DOHH2 (cell line): ENCODE data around the gene CDKAL1.

ENCODE experiments used
- H3F3A ChIP-seq: fragments of 200-600 bp; sonication (generic), shearing (Covaris generic); 2 replicates; pipeline ENCODE4 v1.6.0; 2016; ENCODE audit warnings: antibody characterized with exemption, mild to moderate bottlenecking; ENCODE audit not compliant: control insufficient read depth, insufficient read depth
- H3K27ac ChIP-seq: fragments of 200-600 bp; sonication (generic); 2 replicates; pipeline ENCODE4 v1.5.1; 2014; ENCODE audit warnings: low read depth, mild to moderate bottlenecking, low read length, moderate library complexity
- H3K27me3 ChIP-seq: fragments of 200-600 bp; sonication (generic); 2 replicates; pipeline ENCODE4 v1.6.1; 2014; ENCODE audit warnings: mild to moderate bottlenecking, low read length, mixed read lengths; ENCODE audit not compliant: control insufficient read depth
- H3K36me3 ChIP-seq: fragments of 200-600 bp; sonication (generic); 2 replicates; pipeline ENCODE4 v1.6.1; 2014; ENCODE audit warnings: mild to moderate bottlenecking, low read length, moderate library complexity, mixed read lengths; ENCODE audit not compliant: control insufficient read depth
- H3K4me1 ChIP-seq: fragments of 200-600 bp; sonication (generic); 2 replicates; pipeline ENCODE4 v1.6.1; 2014; ENCODE audit warnings: mild to moderate bottlenecking, low read length, mixed read lengths; ENCODE audit not compliant: control insufficient read depth
- H3K4me2 ChIP-seq: fragments of 200-600 bp; sonication (generic); 2 replicates; pipeline ENCODE4 v1.6.0; 2014; ENCODE audit warnings: mild to moderate bottlenecking, low read length, moderate library complexity
- H3K4me3 ChIP-seq: fragments of 200-600 bp; sonication (generic); 2 replicates; pipeline ENCODE4 v1.5.1; 2014; ENCODE audit warnings: mild to moderate bottlenecking, low read length, mixed read lengths
- H3K79me2 ChIP-seq: fragments of 200-600 bp; sonication (generic); 2 replicates; pipeline ENCODE4 v1.6.1; 2014; ENCODE audit warnings: mild to moderate bottlenecking, low read length, mixed read lengths; ENCODE audit not compliant: control insufficient read depth
- H3K9me2 ChIP-seq: fragments of 200-600 bp; sonication (generic); replicated peaks from 2 replicates; pipeline ENCODE4 v1.6.1; 2014; ENCODE audit warnings: mild to moderate bottlenecking, low read length, mixed read lengths; ENCODE audit not compliant: control insufficient read depth
- H3K9me3 ChIP-seq: fragments of 200-600 bp; sonication (generic); 2 replicates; pipeline ENCODE4 v1.6.1; 2014; ENCODE audit warnings: antibody characterized with exemption, low read length, mixed read lengths; ENCODE audit not compliant: control insufficient read depth, insufficient read depth
- H4K20me1 ChIP-seq: fragments of 200-600 bp; sonication (generic); 2 replicates; pipeline ENCODE4 v1.6.0; 2014; ENCODE audit warnings: low read depth, mild to moderate bottlenecking, antibody characterized with exemption, low read length, moderate library complexity; ENCODE audit not compliant: control insufficient read depth, insufficient read depth
- EZH2phosphoT487 ChIP-seq: fragments of 200-600 bp; sonication (generic); IDR thresholded peaks from 2 replicates; pipeline ENCODE4 v1.6.1; 2017; ENCODE audit warnings: borderline replicate concordance, mild to moderate bottlenecking, antibody characterized with exemption, low read length, moderate library complexity, mixed read lengths
- TF ChIP-seq, protein P1 (sequence below): fragments of 200-600 bp; sonication (generic); IDR thresholded peaks from one replicate; pipeline ENCODE4 v1.5.1; 2014; ENCODE audit warnings: antibody characterized with exemption, mild to moderate bottlenecking, low read depth, low read length; ENCODE audit not compliant: poor library complexity, severe bottlenecking

CDKAL1 gene

DNA sequence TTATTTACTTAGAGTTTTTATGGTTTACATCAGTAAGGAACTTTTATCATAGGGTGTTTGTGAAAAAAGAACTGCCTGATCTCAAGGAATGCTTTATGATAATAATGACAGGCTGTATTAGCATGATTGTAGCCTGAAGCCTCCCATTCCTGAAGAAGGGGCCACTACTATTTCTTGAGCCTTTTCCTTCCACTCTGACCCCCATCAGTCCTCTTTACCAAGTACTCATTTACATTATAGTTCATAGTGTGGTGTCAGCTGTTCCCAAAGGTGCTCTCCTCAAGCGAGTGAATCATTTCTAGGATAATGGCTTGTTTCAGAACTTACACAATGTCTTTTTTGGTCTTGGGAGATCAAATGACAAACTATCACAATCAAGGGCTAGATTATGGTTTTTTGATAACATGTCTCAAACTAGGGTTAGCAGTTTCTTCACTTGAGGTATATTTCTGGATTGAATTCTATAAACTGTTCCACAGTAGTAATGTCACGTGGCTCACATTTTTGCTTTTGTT is 283.6 kb downstream of the CDKAL1 start:
- Histone ChIP-seq H3K36me3 (no peaks in the 10 kb centered on the region), H4K20me1 (no peaks in the 10 kb centered on the region), H3K27ac (no peak overlapping the region), H3K27me3 (no peaks in the 10 kb centered on the region), H3K79me2 (no peaks in the 10 kb centered on the region), H3K9me2 (no peaks in the 10 kb centered on the region), H3K4me2 (no peak overlapping the region), H3K4me1 (no peaks in the 10 kb centered on the region), H3K9me3 (no peaks in the 10 kb centered on the region), H3K4me3 (no peak overlapping the region), H3F3A (no peaks in the 10 kb centered on the region)
- no peak for TF ChIP-seq EZH2phosphoT487
- TF ChIP-seq, protein P1, sequence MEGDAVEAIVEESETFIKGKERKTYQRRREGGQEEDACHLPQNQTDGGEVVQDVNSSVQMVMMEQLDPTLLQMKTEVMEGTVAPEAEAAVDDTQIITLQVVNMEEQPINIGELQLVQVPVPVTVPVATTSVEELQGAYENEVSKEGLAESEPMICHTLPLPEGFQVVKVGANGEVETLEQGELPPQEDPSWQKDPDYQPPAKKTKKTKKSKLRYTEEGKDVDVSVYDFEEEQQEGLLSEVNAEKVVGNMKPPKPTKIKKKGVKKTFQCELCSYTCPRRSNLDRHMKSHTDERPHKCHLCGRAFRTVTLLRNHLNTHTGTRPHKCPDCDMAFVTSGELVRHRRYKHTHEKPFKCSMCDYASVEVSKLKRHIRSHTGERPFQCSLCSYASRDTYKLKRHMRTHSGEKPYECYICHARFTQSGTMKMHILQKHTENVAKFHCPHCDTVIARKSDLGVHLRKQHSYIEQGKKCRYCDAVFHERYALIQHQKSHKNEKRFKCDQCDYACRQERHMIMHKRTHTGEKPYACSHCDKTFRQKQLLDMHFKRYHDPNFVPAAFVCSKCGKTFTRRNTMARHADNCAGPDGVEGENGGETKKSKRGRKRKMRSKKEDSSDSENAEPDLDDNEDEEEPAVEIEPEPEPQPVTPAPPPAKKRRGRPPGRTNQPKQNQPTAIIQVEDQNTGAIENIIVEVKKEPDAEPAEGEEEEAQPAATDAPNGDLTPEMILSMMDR, result no peak

DNA sequence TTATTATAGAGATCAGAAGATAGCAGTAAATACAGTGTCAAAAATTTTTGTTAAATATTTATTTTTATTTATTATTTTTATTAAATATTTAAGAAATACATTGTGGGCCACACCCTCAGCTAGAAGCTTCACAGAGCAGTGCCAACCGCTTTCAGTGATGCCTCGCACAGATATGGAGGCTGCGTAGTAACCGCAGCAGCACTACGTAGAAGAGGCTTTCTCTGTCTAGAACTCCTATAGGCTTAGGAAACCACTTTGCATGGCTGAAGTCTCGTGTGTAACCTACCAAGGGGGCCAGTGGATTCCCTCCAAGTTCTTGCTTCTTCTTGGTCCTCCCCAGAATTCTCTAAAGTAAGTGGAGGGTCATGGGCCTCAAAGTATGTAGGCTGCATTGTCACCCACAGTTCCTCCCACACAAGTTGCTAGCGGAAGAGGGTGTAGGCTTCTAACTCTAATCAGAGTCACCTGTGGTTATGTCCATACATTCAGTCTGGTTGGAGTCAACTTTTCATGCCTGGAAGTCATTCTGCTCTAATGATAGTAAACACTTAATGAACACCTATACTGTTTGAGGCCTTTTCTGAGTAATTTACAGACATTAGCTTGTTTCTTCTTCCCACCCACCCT is 285.6 kb downstream of the CDKAL1 start:
- Histone ChIP-seq H3K4me1 (no peaks in the 10 kb centered on the region), H3K79me2 (no peaks in the 10 kb centered on the region), H3K4me3 (no peak overlapping the region), H3F3A (no peaks in the 10 kb centered on the region), H3K9me3 (no peaks in the 10 kb centered on the region), H3K27ac (no peak overlapping the region), H4K20me1 (no peaks in the 10 kb centered on the region), H3K9me2 (no peaks in the 10 kb centered on the region), H3K4me2 (no peak overlapping the region), H3K27me3 (no peaks in the 10 kb centered on the region), H3K36me3 (no peaks in the 10 kb centered on the region)
- no peak for TF ChIP-seq EZH2phosphoT487
- TF ChIP-seq, protein P1, result no peak

DNA sequence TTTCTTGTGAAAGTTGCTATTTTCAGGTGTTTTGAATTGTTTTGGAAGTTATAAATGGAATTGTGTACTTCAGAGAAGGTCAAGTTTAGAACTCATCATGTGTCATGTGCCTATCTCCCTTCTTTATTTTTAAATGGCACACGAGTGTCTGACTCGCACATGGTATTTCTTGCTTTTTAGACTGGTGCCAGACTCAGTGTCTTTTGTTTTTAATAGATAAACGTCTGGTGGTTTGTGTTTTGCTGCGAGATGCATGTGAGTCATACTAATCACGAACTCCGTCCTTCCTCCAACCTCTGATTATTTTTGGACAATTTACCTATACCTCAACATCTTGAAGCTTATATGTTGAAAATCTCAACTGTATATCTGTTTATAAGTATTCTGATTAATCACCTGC is 292.1 kb downstream of the CDKAL1 start:
- no peaks in the 10 kb centered on the region for H3K79me2 ChIP-seq
- H3F3A ChIP-seq, result no peaks in the 10 kb centered on the region
- no peaks in the 10 kb centered on the region for H3K4me1 ChIP-seq
- no peaks in the 10 kb centered on the region for H4K20me1 ChIP-seq
- H3K4me2 ChIP-seq, result no peak overlapping the region
- TF ChIP-seq, protein P1, result no peak
- no peak for TF ChIP-seq EZH2phosphoT487
- no peak overlapping the region for H3K27ac ChIP-seq
- H3K9me3 ChIP-seq, result no peaks in the 10 kb centered on the region
- no peaks in the 10 kb centered on the region for H3K9me2 ChIP-seq
- no peaks in the 10 kb centered on the region for H3K27me3 ChIP-seq
- no peaks in the 10 kb centered on the region for H3K36me3 ChIP-seq
- H3K4me3 ChIP-seq, result no peak overlapping the region
